Measurements from ENCODE around the gene DCC. TPM values are rescaled to one million over a fixed set of nuclear protein-coding genes. Genes with fewer than 3 reads are reported as not detected.

The DCC gene
- total and polyA plus RNA-seq, 2 experiments from 2014 or later = not detected

GRCh38 chr18:52791321-52791720 lies 451.3 kb downstream of the DCC start:
- Histone ChIP-seq H2AFZ (no peak overlapping the region), H3K4me1 (ENCODE audit: insufficient read depth) (no peaks in the 10 kb centered on the region), H3K4me2 (ENCODE audit: unreplicated experiment) (no peak overlapping the region), H3K9me2 (ENCODE audit: insufficient read depth) (no peaks in the 10 kb centered on the region), H3K9me3 (ENCODE audit: low read depth) (no peaks in the 10 kb centered on the region), H3K36me3 (ENCODE audit: low read depth) (no peaks in the 10 kb centered on the region), H3K27ac (no peak overlapping the region), H3F3A (ENCODE audit: insufficient read depth) (no peaks in the 10 kb centered on the region), H3K4me3 (no peak overlapping the region), H3K9ac (no peak overlapping the region), H3K79me2 (ENCODE audit: insufficient read depth) (no peaks in the 10 kb centered on the region), H4K20me1 (ENCODE audit: insufficient read depth) (no peaks in the 10 kb centered on the region), H3K27me3 (replicated peaks; ENCODE audit: insufficient read depth) (no peaks in the 10 kb centered on the region)
- TF ChIP-seq EZH2phosphoT487 (IDR thresholded peaks at IDR 0.05; ENCODE audit: insufficient read depth, low read depth) = no peak
- no peak for TF ChIP-seq EZH2 (IDR thresholded peaks at IDR 0.05; ENCODE audit: insufficient read depth, poor library complexity, severe bottlenecking)
- WGBS, 2 experiments (ENCODE audit: low coverage in 1 of 2, low lambda C conversion rate in 2 of 2, missing lambda C conversion rate in 2 of 2) = 0% methylated on average over 2 of the region's 2 CpGs
- DNase-seq = no peak
- in situ Hi-C loops (cut with MboI) = no loop called here

GRCh38 chr18:52812834-52813233 lies 472.8 kb downstream of the DCC start:
- Histone ChIP-seq H3K9ac (no peak overlapping the region), H3K9me2 (ENCODE audit: insufficient read depth) (no peaks in the 10 kb centered on the region), H2AFZ (no peak overlapping the region), H3F3A (ENCODE audit: insufficient read depth) (no peaks in the 10 kb centered on the region), H3K27ac (no peak overlapping the region), H3K9me3 (ENCODE audit: low read depth) (no peaks in the 10 kb centered on the region), H3K27me3 (replicated peaks; ENCODE audit: insufficient read depth) (no peaks in the 10 kb centered on the region), H3K4me3 (no peak overlapping the region), H4K20me1 (ENCODE audit: insufficient read depth) (no peaks in the 10 kb centered on the region), H3K79me2 (ENCODE audit: insufficient read depth) (no peaks in the 10 kb centered on the region), H3K4me1 (ENCODE audit: insufficient read depth) (no peaks in the 10 kb centered on the region), H3K36me3 (ENCODE audit: low read depth) (no peaks in the 10 kb centered on the region), H3K4me2 (ENCODE audit: unreplicated experiment) (no peak overlapping the region)
- no peak for DNase-seq
- no peak for TF ChIP-seq EZH2 (IDR thresholded peaks at IDR 0.05; ENCODE audit: insufficient read depth, poor library complexity, severe bottlenecking)
- no peak for TF ChIP-seq EZH2phosphoT487 (IDR thresholded peaks at IDR 0.05; ENCODE audit: insufficient read depth, low read depth)
- in situ Hi-C loops (cut with MboI) = no loop called here
- 15 to 17% methylated on average over 1 of the region's 1 CpG for WGBS, 2 experiments (ENCODE audit: low coverage in 1 of 2, low lambda C conversion rate in 2 of 2, missing lambda C conversion rate in 2 of 2)

GRCh38 chr18:52813635-52814416 lies 473.8 kb downstream of the DCC start:
- 0 to 17% methylated on average over 1 of the region's 1 CpG for WGBS, 2 experiments (ENCODE audit: low coverage in 1 of 2, low lambda C conversion rate in 2 of 2, missing lambda C conversion rate in 2 of 2)
- H4K20me1 ChIP-seq (ENCODE audit: insufficient read depth) = no peaks in the 10 kb centered on the region
- in situ Hi-C loops (cut with MboI) = no loop called here

GRCh38 chr18:52815651-52816050 lies 475.7 kb downstream of the DCC start:
- Histone ChIP-seq H3K27me3 (replicated peaks; ENCODE audit: insufficient read depth) (no peaks in the 10 kb centered on the region), H3K4me1 (ENCODE audit: insufficient read depth) (no peaks in the 10 kb centered on the region), H3K9me3 (ENCODE audit: low read depth) (no peaks in the 10 kb centered on the region), H3K4me3 (no peak overlapping the region), H3K27ac (no peak overlapping the region), H3K9ac (no peak overlapping the region), H3F3A (ENCODE audit: insufficient read depth) (no peaks in the 10 kb centered on the region), H3K79me2 (ENCODE audit: insufficient read depth) (no peaks in the 10 kb centered on the region), H3K9me2 (ENCODE audit: insufficient read depth) (no peaks in the 10 kb centered on the region), H2AFZ (no peak overlapping the region), H3K36me3 (ENCODE audit: low read depth) (no peaks in the 10 kb centered on the region), H3K4me2 (ENCODE audit: unreplicated experiment) (no peak overlapping the region), H4K20me1 (ENCODE audit: insufficient read depth) (no peaks in the 10 kb centered on the region)
- WGBS, 2 experiments (ENCODE audit: low coverage in 1 of 2, low lambda C conversion rate in 2 of 2, missing lambda C conversion rate in 2 of 2) = 21 to 26% methylated on average over 2 of the region's 2 CpGs
- TF ChIP-seq EZH2phosphoT487 (IDR thresholded peaks at IDR 0.05; ENCODE audit: insufficient read depth, low read depth) (no peak), EZH2 (IDR thresholded peaks at IDR 0.05; ENCODE audit: insufficient read depth, poor library complexity, severe bottlenecking) (no peak)
- no peak for DNase-seq
- in situ Hi-C loops (cut with MboI) = no loop called here

More at GRCh38 chr18:52813635-52814416, 473.8 kb downstream of the DCC start:
- Histone ChIP-seq H3K4me1 (ENCODE audit: insufficient read depth) (no peaks in the 10 kb centered on the region), H2AFZ (no peak overlapping the region), H3K27me3 (replicated peaks; ENCODE audit: insufficient read depth) (no peaks in the 10 kb centered on the region), H3K79me2 (ENCODE audit: insufficient read depth) (no peaks in the 10 kb centered on the region), H3F3A (ENCODE audit: insufficient read depth) (no peaks in the 10 kb centered on the region), H3K27ac (no peak overlapping the region), H3K4me2 (ENCODE audit: unreplicated experiment) (no peak overlapping the region), H3K9me3 (ENCODE audit: low read depth) (no peaks in the 10 kb centered on the region), H3K9me2 (ENCODE audit: insufficient read depth) (no peaks in the 10 kb centered on the region), H3K4me3 (no peak overlapping the region), H3K9ac (no peak overlapping the region), H3K36me3 (ENCODE audit: low read depth) (no peaks in the 10 kb centered on the region)
- DNase-seq = no peak
- TF ChIP-seq EZH2 (IDR thresholded peaks at IDR 0.05; ENCODE audit: insufficient read depth, poor library complexity, severe bottlenecking) = no peak
- TF ChIP-seq EZH2phosphoT487 (IDR thresholded peaks at IDR 0.05; ENCODE audit: insufficient read depth, low read depth) = no peak
